Heart left ventricle (tissue), 16 donors: ENCODE measurements around the gene RXFP1. TPM values are rescaled to one million over a fixed set of nuclear protein-coding genes. Genes with fewer than 3 reads are reported as not detected.

Source experiments
- ATAC-seq, 4 donors: fragments of 200-7000 bp; cut with Tn5 transposase; one replicate each; pipeline ENCODE4 v1.9.1; 2020 to 2022; ENCODE audit warnings: moderate library complexity in 4 of 4, mild to moderate bottlenecking in 3 of 4, moderate number of reproducible peaks in 1 of 4
- DNase-seq, 5 donors: peaks; one replicate each; pipeline ENCODE4 v3.0.0-alpha.2; 2020
- H3K27ac ChIP-seq, 12 donors: fragments of 200-600 bp; sonication (generic) in 4 of 12; one replicate each; pipeline versions ENCODE4 v1.5.0 to v1.8.0; 2016 to 2022; ENCODE audit warnings: mild to moderate bottlenecking in 2 of 12
- H3K27me3 ChIP-seq, 9 donors: fragments of 200-600 bp; sonication (generic) in 2 of 9; one replicate each; pipeline versions ENCODE4 v1.5.1 to v1.8.0; 2016 to 2022; ENCODE audit warnings: mild to moderate bottlenecking in 3 of 9
- H3K36me3 ChIP-seq, 9 donors: fragments of 200-600 bp; sonication (generic) in 2 of 9; one replicate each; pipeline versions ENCODE4 v1.5.0 to v1.8.0; 2018 to 2022; ENCODE audit warnings: mild to moderate bottlenecking in 2 of 9
- H3K4me1 ChIP-seq, 12 donors: fragments of 200-600 bp; sonication (generic) in 4 of 12; one replicate each; pipeline versions ENCODE4 v1.5.0 to v1.8.0; 2016 to 2022; ENCODE audit warnings: mild to moderate bottlenecking in 3 of 12
- H3K4me3 ChIP-seq, 12 donors: fragments of 200-600 bp; sonication (generic) in 4 of 12; one replicate each; pipeline versions ENCODE4 v1.5.0 to v1.8.0; 2017 to 2022; ENCODE audit warnings: mild to moderate bottlenecking in 9 of 12, moderate library complexity in 4 of 12
- H3K9me3 ChIP-seq, 12 donors: fragments of 200-600 bp; sonication (generic) in 4 of 12; one replicate each; pipeline versions ENCODE4 v1.5.0 to v1.8.0; 2016 to 2022; ENCODE audit warnings: mild to moderate bottlenecking in 1 of 12
- POLR2A ChIP-seq, 2 donors: fragments of 450-650 bp; IDR thresholded peaks; one replicate each; pipeline ENCODE4 v1.6.1; 2017; ENCODE audit warnings: antibody characterized with exemption in 2 of 2, mild to moderate bottlenecking in 2 of 2, moderate library complexity in 2 of 2
- WGBS, 4 donors: extraction: QIAGEN DNeasy Blood & Tissue Kit in 2 of 4; methylation state at CpG; one replicate each; pipeline versions ENCODE4 v1.1.5 to v1.1.7; 2013 to 2018; 5-methylcytosine and 5-hydroxymethylcytosine counted together
- intact Hi-C, 10 donors: fragments of 100-400 bp; cut with DNase I; formaldehyde crosslinking; loops; one replicate each; pipeline versions ENCODE4 v1.11.1 to v1.14.2; 2022
- polyA plus RNA-seq, 2 donors: library from polyadenylated mRNA; stranded (reverse); fragments of 200-250 nt; gene quantifications; one replicate each; pipeline ENCODE4 v1.2.3, GENCODE V29; 2013
- total RNA-seq, 9 donors: library from RNA; depleted of rRNA in 2 of 9; stranded (reverse); fragments of >200 nt in 2 of 9; fragmentation: NEBNext Ultra II Directional in 3 of 9; extraction: Animal tissue kit (Norgen Biotek cat#: 25700) in 3 of 9; gene quantifications; one replicate each; pipeline versions ENCODE4 v1.1.0 to v1.2.4, GENCODE V29; 2016 to 2023
- TF ChIP-seq, protein P1 (sequence below), 12 donors: fragments of 200-600 bp; sonication (generic) in 4 of 12; IDR thresholded peaks; one replicate each; pipeline versions ENCODE4 v1.5.0 to v1.8.0; 2018 to 2022; ENCODE audit warnings: antibody characterized with exemption in 12 of 12, mild to moderate bottlenecking in 5 of 12
- donor health status: ischemic (EF 13 %, LVEDD 7.1; RV severe dilation, severe dysfunction).
- donor health status: healthy with polysubstance abuse.
- donor health status: DM: no; HTN: yes; CAD: no.
- donor health status: DM: no; HTN: no; CAD: no.
- donor health status: ischemic (EF 25% LVEDD 6.9; RV normal size, moderate dysfunction).
- donor health status: ischemic (EF 25% LVEDD 5.7; RV mildly dilated, moderate dysfunction).
- donor health status: healthy.
- donor health status: DM: yes; HTN: yes; CAD: no.
- donor health status: ischemic (EF 35%, LVEDD 5.7; RV mildly dilated, moderate dysfunction).
- donor health status: nonischemic (EF 11% LVEDD 7.7; RV severe dilation, severe dysfunction).
- donor health status: DM: yes; HTN: yes; CAD: no.
- donor health status: PGD.
- donor health status: ischemic (EF 29% LVEDD 5.4; RV normal size, mild dysfunction).
- donor health status: nonischemic (EF 23%, LVEDD 6.1; RV moderate dilation, normal function).

RXFP1 gene
- total and polyA plus RNA-seq, 11 donors, result not detected

DNA sequence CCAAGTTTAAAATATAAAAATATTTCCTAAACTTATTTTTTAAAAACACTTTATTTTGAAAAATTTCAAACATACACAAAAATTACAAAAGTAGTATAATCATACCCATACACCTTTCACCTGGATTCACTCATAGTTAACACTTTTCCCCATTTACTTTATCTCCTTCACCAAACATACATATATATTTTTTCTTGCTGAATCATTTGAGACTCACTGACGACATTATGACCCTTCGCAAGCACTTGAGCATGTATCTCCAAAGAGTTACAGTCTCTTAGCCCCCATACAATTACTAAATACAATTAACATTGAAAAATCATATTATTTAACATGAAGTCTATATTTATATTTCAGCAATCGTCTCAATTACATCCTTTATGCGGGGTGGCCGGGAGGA, 19.8 kb downstream of the RXFP1 start:
- Histone ChIP-seq H3K27ac (no peak overlapping the region), H3K4me1 (peaks cover 0 to 7% (median 0%) of the 10 kb centered on the region in 12 donors), H3K27me3 (no peaks in the 10 kb centered on the region), H3K36me3 (no peaks in the 10 kb centered on the region), H3K9me3 (no peaks in the 10 kb centered on the region), H3K4me3 (no peak overlapping the region)
- WGBS, 4 donors, result 88 to 91% (median 90%) methylated on average over 5 of the region's 5 CpGs
- ATAC-seq (no peak), DNase-seq (no peak)
- intact Hi-C loops, result no loop called here
- no peak for TF ChIP-seq POLR2A (IDR thresholded peaks at IDR 0.05)
- TF ChIP-seq, protein P1, sequence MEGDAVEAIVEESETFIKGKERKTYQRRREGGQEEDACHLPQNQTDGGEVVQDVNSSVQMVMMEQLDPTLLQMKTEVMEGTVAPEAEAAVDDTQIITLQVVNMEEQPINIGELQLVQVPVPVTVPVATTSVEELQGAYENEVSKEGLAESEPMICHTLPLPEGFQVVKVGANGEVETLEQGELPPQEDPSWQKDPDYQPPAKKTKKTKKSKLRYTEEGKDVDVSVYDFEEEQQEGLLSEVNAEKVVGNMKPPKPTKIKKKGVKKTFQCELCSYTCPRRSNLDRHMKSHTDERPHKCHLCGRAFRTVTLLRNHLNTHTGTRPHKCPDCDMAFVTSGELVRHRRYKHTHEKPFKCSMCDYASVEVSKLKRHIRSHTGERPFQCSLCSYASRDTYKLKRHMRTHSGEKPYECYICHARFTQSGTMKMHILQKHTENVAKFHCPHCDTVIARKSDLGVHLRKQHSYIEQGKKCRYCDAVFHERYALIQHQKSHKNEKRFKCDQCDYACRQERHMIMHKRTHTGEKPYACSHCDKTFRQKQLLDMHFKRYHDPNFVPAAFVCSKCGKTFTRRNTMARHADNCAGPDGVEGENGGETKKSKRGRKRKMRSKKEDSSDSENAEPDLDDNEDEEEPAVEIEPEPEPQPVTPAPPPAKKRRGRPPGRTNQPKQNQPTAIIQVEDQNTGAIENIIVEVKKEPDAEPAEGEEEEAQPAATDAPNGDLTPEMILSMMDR (IDR thresholded peaks at IDR 0.05), result no peak

DNA sequence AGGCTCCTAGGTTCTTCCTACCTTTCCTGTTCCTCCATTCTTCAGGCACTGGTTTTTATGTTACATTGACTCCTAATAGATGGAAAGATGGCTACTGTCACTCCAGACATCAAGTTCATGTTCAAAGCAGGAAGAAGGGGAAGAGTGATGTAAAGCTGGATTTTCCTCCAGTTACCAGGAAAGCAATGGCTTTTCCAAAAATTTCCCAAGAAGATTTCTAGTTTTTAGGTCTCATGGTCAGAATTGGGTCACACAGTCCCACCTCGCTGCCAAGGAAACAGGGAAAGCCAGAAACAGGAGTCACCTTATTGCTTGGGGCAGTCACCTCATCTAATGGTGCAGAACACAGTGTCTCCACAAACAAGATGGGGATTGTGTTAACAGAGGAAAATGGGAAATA, 21.5 kb downstream of the RXFP1 start:
- TF ChIP-seq POLR2A (IDR thresholded peaks at IDR 0.05), result no peak
- TF ChIP-seq, protein P1 (IDR thresholded peaks at IDR 0.05), result no peak
- ATAC-seq (no peak), DNase-seq (no peak)
- H3K27ac ChIP-seq, result no peak overlapping the region
- 75 to 96% (median 83%) methylated on average over 1 of the region's 1 CpG for WGBS, 4 donors
- peaks cover 0 to under 1% (median 0%) of the 10 kb centered on the region in 12 donors for H3K9me3 ChIP-seq
- intact Hi-C loops, result no loop called here
- H3K36me3 ChIP-seq, result no peaks in the 10 kb centered on the region
- no peak overlapping the region for H3K4me3 ChIP-seq
- H3K27me3 ChIP-seq, result no peaks in the 10 kb centered on the region
- H3K4me1 ChIP-seq, result peaks cover 0 to 7% (median 0%) of the 10 kb centered on the region in 12 donors

DNA sequence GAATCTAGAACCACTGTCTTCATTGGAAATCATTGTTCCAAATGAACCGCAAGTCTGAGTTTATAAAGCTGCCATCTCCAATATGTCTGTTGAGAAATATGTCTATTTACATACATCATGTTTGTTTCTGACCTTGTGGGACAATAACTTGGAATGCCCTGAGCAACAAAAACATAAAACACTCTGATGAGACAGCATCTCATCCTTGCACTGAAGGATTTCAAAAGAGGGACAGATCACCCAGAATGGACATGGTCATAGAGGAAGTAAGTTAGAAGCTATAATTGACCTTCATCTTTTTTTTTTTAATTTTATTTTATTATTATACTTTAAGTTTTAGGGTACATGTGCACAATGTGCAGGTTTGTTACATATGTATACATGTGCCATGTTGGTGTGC, 22.5 kb downstream of the RXFP1 start:
- 95 to 98% (median 97%) methylated on average over 1 of the region's 1 CpG for WGBS, 4 donors
- Histone ChIP-seq H3K27me3 (no peaks in the 10 kb centered on the region), H3K4me1 (peaks cover 0 to 7% (median 0%) of the 10 kb centered on the region in 12 donors), H3K4me3 (no peak overlapping the region), H3K9me3 (peaks cover 0 to 4% (median 0%) of the 10 kb centered on the region in 12 donors), H3K27ac (no peak overlapping the region), H3K36me3 (no peaks in the 10 kb centered on the region)
- ATAC-seq, result no peak
- TF ChIP-seq, protein P1 (IDR thresholded peaks at IDR 0.05), result no peak
- TF ChIP-seq POLR2A (IDR thresholded peaks at IDR 0.05), result no peak
- intact Hi-C loops, result no loop called here
- DNase-seq, result no peak

DNA sequence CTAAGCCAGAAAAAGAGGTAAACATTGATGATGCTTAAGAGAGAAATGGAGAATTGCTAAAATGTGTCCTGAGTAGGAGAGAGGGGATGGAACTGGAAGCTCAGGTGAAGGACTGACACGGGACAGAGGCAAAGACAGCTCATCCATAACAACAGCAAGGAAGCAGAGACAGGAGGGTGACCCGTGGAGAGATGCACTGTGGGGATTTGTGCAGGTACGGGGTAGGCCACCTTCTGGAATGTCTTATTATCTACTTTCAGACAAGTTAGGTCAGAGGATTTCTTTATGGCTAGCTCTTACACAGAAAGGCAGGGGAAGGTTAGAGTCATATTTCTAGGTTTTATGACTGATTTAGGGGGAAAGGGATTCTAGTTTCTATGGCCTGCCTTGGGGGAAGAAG, 31.7 kb downstream of the RXFP1 start:
- DNase-seq (no peak), ATAC-seq (no peak)
- Histone ChIP-seq H3K4me3 (no peak overlapping the region), H3K27ac (no peak overlapping the region), H3K4me1 (no peaks in the 10 kb centered on the region), H3K27me3 (no peaks in the 10 kb centered on the region), H3K36me3 (no peaks in the 10 kb centered on the region), H3K9me3 (peaks cover 0 to 3% (median 0%) of the 10 kb centered on the region in 12 donors)
- intact Hi-C loops, result no loop called here
- WGBS, 4 donors, result 66 to 74% (median 74%) methylated on average over 3 of the region's 3 CpGs
- no peak for TF ChIP-seq POLR2A (IDR thresholded peaks at IDR 0.05)
- TF ChIP-seq, protein P1 (IDR thresholded peaks at IDR 0.05), result no peak
